A549 (cell line): ENCODE data around the gene SNTG2. TPM values are rescaled to one million over a fixed set of nuclear protein-coding genes. Genes with fewer than 3 reads are reported as not detected.

Source experiments
- ATAC-seq, 2 experiments: fragments of 200-7000 bp in 1 of 2; fragments of >200 bp in 1 of 2; cut with Nextera tagmentation in 1 of 2; cut with Tn5 transposase in 1 of 2; 3 replicates each; pipeline versions ENCODE4 v1.8.0 to v1.9.1; 2018 to 2020; ENCODE audit warnings: mild to moderate bottlenecking in 1 of 2, moderate library complexity in 1 of 2
- CTCF ChIA-PET: fragments of 300-600 bp; sonication (Branson Sonifier 250); formaldehyde crosslinking; extraction: SDS; loops from one replicate; lab custom pipeline; 2021; ENCODE audit warnings: antibody characterized with exemption, inconsistent platforms; lab: Yijun Ruan, JAX
- POLR2A ChIA-PET: fragments of 350-600 bp; formaldehyde crosslinking; extraction: SDS; loops from one replicate; lab custom pipeline; 2021; ENCODE audit warnings: antibody characterized with exemption, inconsistent platforms; lab: Yijun Ruan, JAX
- DNase-seq, 2 experiments: peaks; one replicate each; pipeline versions ENCODE4 v3.0.0 to v3.0.0-alpha.2; 2011 to 2016; ENCODE audit warnings: low read depth in 1 of 2, low spot score in 1 of 2
- FAIRE-seq: peaks from 2 replicates; lab custom pipeline; 2011; peaks lifted over from hg19 to GRCh38; lab: Jason Lieb, UNC
- H3K27ac ChIP-seq, 2 experiments: fragments of >200 bp; sonication (Bioruptor Twin); formaldehyde crosslinking; 3 replicates each; pipeline ENCODE4 v1.5.1; 2016 to 2017
- H3K4me1 ChIP-seq: fragments of >200 bp; sonication (Bioruptor Twin); formaldehyde crosslinking; 3 replicates; pipeline ENCODE4 v1.6.1; 2016
- H3K4me2 ChIP-seq: fragments of >200 bp; sonication (Bioruptor Twin); formaldehyde crosslinking; 3 replicates; pipeline ENCODE4 v1.6.1; 2016
- H3K4me3 ChIP-seq: fragments of >200 bp; sonication (Bioruptor Twin); formaldehyde crosslinking; 3 replicates; pipeline ENCODE4 v1.5.1; 2016
- H3K9me3 ChIP-seq: fragments of >200 bp; sonication (Bioruptor Twin); formaldehyde crosslinking; 3 replicates; pipeline ENCODE4 v1.6.1; 2016
- CEBPB ChIP-seq, 2 experiments: fragments of >200 bp in 1 of 2; sonication (Bioruptor Twin) in 1 of 2; formaldehyde crosslinking in 1 of 2; IDR thresholded peaks; 2 replicates each; pipeline ENCODE4 v1.6.1; 2012 to 2016
- CHD2 ChIP-seq: fragments of 150-350 bp; IDR thresholded peaks from 2 replicates; pipeline ENCODE4 v1.6.1; 2014; ENCODE audit warnings: low read length; ENCODE audit not compliant: partially characterized antibody
- CTCF ChIP-seq: fragments of >200 bp; sonication (Bioruptor Twin); formaldehyde crosslinking; IDR thresholded peaks from 3 replicates; pipeline ENCODE4 v1.5.1; 2016
- EHMT2 ChIP-seq: fragments of 200-600 bp; sonication (generic); IDR thresholded peaks from 2 replicates; pipeline ENCODE4 v1.6.1; 2016; ENCODE audit warnings: antibody characterized with exemption, low read depth, mild to moderate bottlenecking, moderate library complexity
- ESRRA ChIP-seq: fragments of 150-350 bp; IDR thresholded peaks from 2 replicates; pipeline ENCODE4 v1.6.1; 2014; ENCODE audit warnings: mild to moderate bottlenecking, low read length, borderline replicate concordance
- HOXA7 ChIP-seq: fragments of 250-450 bp; sonication (Bioruptor Pico); IDR thresholded peaks from 2 replicates; pipeline ENCODE4 v1.5.0; 2020; ENCODE audit warnings: mild to moderate bottlenecking, moderate library complexity
- HOXB5 ChIP-seq: fragments of 250-450 bp; sonication (Bioruptor Pico); IDR thresholded peaks from 2 replicates; pipeline ENCODE4 v1.5.0; 2020; ENCODE audit warnings: mild to moderate bottlenecking, moderate library complexity
- JUNB ChIP-seq: fragments of >200 bp; sonication (Bioruptor Twin); formaldehyde crosslinking; IDR thresholded peaks from 2 replicates; pipeline ENCODE4 v1.6.1; 2016
- MAFK ChIP-seq: fragments of 450-650 bp; IDR thresholded peaks from 2 replicates; pipeline ENCODE4 v1.6.1; 2014; ENCODE audit not compliant: partially characterized antibody
- POLR2A ChIP-seq: IDR thresholded peaks from 2 replicates; pipeline ENCODE4 v1.6.1; 2012; ENCODE audit warnings: mild to moderate bottlenecking, low read length
- RAD21 ChIP-seq, 2 experiments: fragments of >200 bp in 1 of 2; sonication (Bioruptor Twin) in 1 of 2; formaldehyde crosslinking in 1 of 2; IDR thresholded peaks in 1 of 2; conservative IDR thresholded peaks in 1 of 2; 2 replicates in 1 of 2; 3 replicates in 1 of 2; pipeline ENCODE4 v1.6.1; 2012 to 2018; ENCODE audit warnings: inconsistent platforms in 1 of 2
- RCOR1 ChIP-seq: fragments of 150-350 bp; IDR thresholded peaks from 2 replicates; pipeline ENCODE4 v1.6.1; 2014; ENCODE audit warnings: antibody characterized with exemption, low read length, low read depth
- RFX5 ChIP-seq: fragments of 450-650 bp; IDR thresholded peaks from 2 replicates; pipeline ENCODE4 v1.7.1; 2014; ENCODE audit warnings: antibody characterized with exemption, mild to moderate bottlenecking, moderate library complexity
- RNF2 ChIP-seq: fragments of 200-600 bp; sonication (generic); IDR thresholded peaks from 2 replicates; pipeline ENCODE4 v1.6.1; 2016; ENCODE audit warnings: low read depth, mild to moderate bottlenecking, antibody characterized with exemption, moderate library complexity, borderline replicate concordance
- SMC3 ChIP-seq: fragments of >200 bp; sonication (Bioruptor Twin); formaldehyde crosslinking; IDR thresholded peaks from 3 replicates; pipeline ENCODE4 v1.6.1; 2018; ENCODE audit warnings: inconsistent platforms
- TFCP2L1 ChIP-seq: fragments of 250-450 bp; sonication (Bioruptor Pico); IDR thresholded peaks from 2 replicates; pipeline ENCODE4 v1.5.0; 2021; ENCODE audit warnings: mild to moderate bottlenecking
- TP53 ChIP-seq: fragments of 250-450 bp; sonication (Bioruptor Pico); IDR thresholded peaks from 2 replicates; pipeline ENCODE4 v1.5.0; 2021; ENCODE audit warnings: mild to moderate bottlenecking, moderate library complexity
- ZC3H11A ChIP-seq: fragments of 450-650 bp; IDR thresholded peaks from 2 replicates; pipeline ENCODE4 v1.6.1; 2014; ENCODE audit warnings: antibody characterized with exemption, mild to moderate bottlenecking
- ZFP36 ChIP-seq: fragments of 450-650 bp; IDR thresholded peaks from 2 replicates; pipeline ENCODE4 v1.6.1; 2014; ENCODE audit warnings: borderline replicate concordance; ENCODE audit not compliant: partially characterized antibody
- WGBS: methylation state at CpG from one replicate; pipeline ENCODE4 v1.1.6; 2017; ENCODE audit errors: missing lambda C conversion rate; 5-methylcytosine and 5-hydroxymethylcytosine counted together
- polyA plus RNA-seq, 4 experiments: library from polyadenylated mRNA; depleted of rRNA in 3 of 4; stranded (reverse); fragments of >200 nt; fragmentation: RNase III in 1 of 4; extraction: RNeasy Plus Mini Kit Qiagen cat#74134 plus additional on column Dnase treatment in 1 of 4; gene quantifications; 2 replicates in 3 of 4; 3 replicates in 1 of 4; pipeline ENCODE4 v1.2.3, GENCODE V29; 2011 to 2017
- TF ChIP-seq, protein P1 (sequence below): fragments of 250-450 bp; sonication (Bioruptor Pico); IDR thresholded peaks from 2 replicates; pipeline ENCODE4 v1.5.0; 2020; ENCODE audit warnings: low read depth, mild to moderate bottlenecking, moderate library complexity
- TF ChIP-seq, protein P2 (sequence below): fragments of 250-450 bp; sonication (Bioruptor Pico); IDR thresholded peaks from 2 replicates; pipeline ENCODE4 v1.5.0; 2021; ENCODE audit warnings: mild to moderate bottlenecking, moderate library complexity, borderline replicate concordance
- TF ChIP-seq, protein P3 (sequence below): fragments of 200-600 bp; sonication (generic); IDR thresholded peaks from 2 replicates; pipeline ENCODE4 v1.6.1; 2016; ENCODE audit warnings: antibody characterized with exemption, mild to moderate bottlenecking, moderate library complexity

Gene SNTG2
- polyA plus RNA-seq, 2 of the 4 experiments (the other 2 are of a cell fraction): not detected

DNA sequence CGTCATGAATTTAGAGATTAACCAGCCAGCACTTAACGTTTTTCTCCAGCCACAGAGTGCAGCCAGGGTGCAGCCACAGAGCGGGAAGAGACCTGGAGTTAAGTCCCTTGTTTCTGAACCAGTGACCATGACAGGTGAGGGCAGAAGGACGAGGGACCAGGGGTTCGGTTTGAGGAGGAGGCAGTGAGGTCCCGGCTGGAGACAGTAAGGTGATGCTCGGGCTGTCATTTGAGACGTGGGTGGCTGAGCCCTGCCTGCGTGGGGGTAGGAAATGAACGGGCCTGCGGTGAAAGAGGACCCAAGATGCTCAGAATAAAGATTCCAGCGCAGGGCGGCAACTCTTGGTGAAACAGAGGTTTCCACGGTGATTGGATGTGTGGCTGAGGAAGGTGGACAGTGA, 205.9 kb downstream of the SNTG2 start:
- H3K4me1 ChIP-seq: no peaks in the 10 kb centered on the region
- no peak for ATAC-seq
- TF ChIP-seq CHD2 (no peak), CEBPB (IDR thresholded peaks at IDR 0.05) (no peak), TP53 (no peak), HOXA7 (no peak), ZC3H11A (no peak), SMC3 (no peak)
- TF ChIP-seq, protein P1, sequence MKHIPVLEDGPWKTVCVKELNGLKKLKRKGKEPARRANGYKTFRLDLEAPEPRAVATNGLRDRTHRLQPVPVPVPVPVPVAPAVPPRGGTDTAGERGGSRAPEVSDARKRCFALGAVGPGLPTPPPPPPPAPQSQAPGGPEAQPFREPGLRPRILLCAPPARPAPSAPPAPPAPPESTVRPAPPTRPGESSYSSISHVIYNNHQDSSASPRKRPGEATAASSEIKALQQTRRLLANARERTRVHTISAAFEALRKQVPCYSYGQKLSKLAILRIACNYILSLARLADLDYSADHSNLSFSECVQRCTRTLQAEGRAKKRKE (CRISPR knock-in tag): no peak
- ChIA-PET CTCF (no interaction called here), POLR2A (no interaction called here)
- DNase-seq: no peak
- no peak overlapping the region for H3K4me2 ChIP-seq
- no peak overlapping the region for H3K4me3 ChIP-seq
- no peak for FAIRE-seq
- H3K27ac ChIP-seq: no peak overlapping the region
- H3K9me3 ChIP-seq: peaks cover 2% of the 10 kb centered on the region; the same call in 1 of the 3 replicates
- 25% methylated on average over 14 of the region's 14 CpGs for WGBS

DNA sequence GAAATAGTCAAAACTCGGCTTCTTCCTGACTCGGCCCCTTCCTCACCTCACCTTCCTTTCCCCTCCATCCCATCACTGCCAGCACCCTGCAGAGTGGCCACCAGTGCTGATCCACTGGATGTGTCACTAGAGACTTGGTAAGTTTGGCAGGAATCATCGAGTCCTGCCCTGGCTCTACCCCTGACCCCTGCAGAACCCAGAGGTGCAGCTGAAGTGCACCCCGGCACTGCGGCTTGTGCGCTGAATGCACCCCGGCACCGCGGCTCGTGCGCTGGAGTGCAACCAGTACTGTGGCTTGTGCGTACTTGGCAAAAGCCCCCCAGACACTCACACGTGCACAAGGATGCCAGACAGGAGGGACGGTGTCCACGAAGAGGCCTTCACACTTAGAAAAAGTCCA, 206.5 kb downstream of the SNTG2 start:
- 8% methylated on average over 6 of the region's 15 CpGs for WGBS

DNA sequence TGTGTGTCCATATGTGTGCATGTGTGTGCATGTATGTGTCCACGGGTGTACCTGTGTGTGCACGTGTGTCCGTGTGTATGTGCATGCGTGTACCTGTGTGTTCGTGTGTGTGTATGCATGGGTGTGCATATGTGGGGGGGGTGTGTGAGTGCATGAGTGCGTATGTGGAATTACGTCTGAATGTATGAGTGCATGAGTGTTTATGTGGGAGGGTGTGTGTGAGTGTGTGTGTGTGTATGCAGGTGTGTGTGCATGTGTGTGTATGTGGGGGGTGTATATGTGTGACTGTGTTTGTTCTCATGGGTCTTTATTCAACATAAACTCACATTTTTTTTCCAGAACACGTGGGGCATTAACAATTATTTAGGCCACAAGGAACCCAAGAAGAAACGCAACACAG, 208.4 kb downstream of the SNTG2 start:
- H3K4me2 ChIP-seq: no peak overlapping the region
- ChIA-PET CTCF (no interaction called here), POLR2A (no interaction called here)
- FAIRE-seq (no peak), DNase-seq (no peak), ATAC-seq (no peak)
- H3K4me3 ChIP-seq: no peak overlapping the region
- TF ChIP-seq CHD2: no peak
- no peak for TF ChIP-seq POLR2A
- no peak overlapping the region for H3K27ac ChIP-seq
- WGBS: 34% methylated on average over 9 of the region's 9 CpGs
- peaks cover 18% of the 10 kb centered on the region; the same call in 1 of the 3 replicates for H3K9me3 ChIP-seq
- H3K4me1 ChIP-seq: no peaks in the 10 kb centered on the region

More for the DNA sequence above, 206.5 kb downstream of the SNTG2 start:
- POLR2A ChIA-PET: no interaction called here
- ATAC-seq: no peak
- no peak for DNase-seq
- Histone ChIP-seq H3K9me3 (peaks cover 3% of the 10 kb centered on the region; the same call in 1 of the 3 replicates), H3K4me2 (no peak overlapping the region), H3K4me3 (no peak overlapping the region), H3K4me1 (no peaks in the 10 kb centered on the region), H3K27ac (no peak overlapping the region)
- FAIRE-seq: no peak
- CTCF ChIA-PET: interaction anchor here (1.2 kb wide), 1 partner anchor 9 kb away, joined by 4 read pairs; no protein-coding TSS in a partner anchor
- no peak for TF ChIP-seq HOXA7

GRCh38 chr2:1162246-1162645, 211.6 kb downstream of the SNTG2 start:
- no peak for DNase-seq
- WGBS: 36% methylated on average over 8 of the region's 8 CpGs
- H3K4me2 ChIP-seq: no peak overlapping the region
- TF ChIP-seq, protein P2, sequence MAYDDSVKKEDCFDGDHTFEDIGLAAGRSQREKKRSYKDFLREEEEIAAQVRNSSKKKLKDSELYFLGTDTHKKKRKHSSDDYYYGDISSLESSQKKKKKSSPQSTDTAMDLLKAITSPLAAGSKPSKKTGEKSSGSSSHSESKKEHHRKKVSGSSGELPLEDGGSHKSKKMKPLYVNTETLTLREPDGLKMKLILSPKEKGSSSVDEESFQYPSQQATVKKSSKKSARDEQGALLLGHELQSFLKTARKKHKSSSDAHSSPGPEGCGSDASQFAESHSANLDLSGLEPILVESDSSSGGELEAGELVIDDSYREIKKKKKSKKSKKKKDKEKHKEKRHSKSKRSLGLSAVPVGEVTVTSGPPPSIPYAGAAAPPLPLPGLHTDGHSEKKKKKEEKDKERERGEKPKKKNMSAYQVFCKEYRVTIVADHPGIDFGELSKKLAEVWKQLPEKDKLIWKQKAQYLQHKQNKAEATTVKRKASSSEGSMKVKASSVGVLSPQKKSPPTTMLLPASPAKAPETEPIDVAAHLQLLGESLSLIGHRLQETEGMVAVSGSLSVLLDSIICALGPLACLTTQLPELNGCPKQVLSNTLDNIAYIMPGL (CRISPR knock-in tag): no peak
- TF ChIP-seq HOXB5 (CRISPR knock-in tag) (no peak), RCOR1 (no peak), TFCP2L1 (CRISPR knock-in tag) (no peak), EHMT2 (no peak), CTCF (no peak), ZC3H11A (no peak), JUNB (no peak), RFX5 (no peak), MAFK (no peak), RNF2 (no peak), ESRRA (no peak), ZFP36 (no peak), RAD21 (conservative IDR thresholded peaks at IDR 0.05 in 1 of 2, IDR thresholded peaks at IDR 0.05 in 1 of 2) (no peak)
- TF ChIP-seq, protein P3, sequence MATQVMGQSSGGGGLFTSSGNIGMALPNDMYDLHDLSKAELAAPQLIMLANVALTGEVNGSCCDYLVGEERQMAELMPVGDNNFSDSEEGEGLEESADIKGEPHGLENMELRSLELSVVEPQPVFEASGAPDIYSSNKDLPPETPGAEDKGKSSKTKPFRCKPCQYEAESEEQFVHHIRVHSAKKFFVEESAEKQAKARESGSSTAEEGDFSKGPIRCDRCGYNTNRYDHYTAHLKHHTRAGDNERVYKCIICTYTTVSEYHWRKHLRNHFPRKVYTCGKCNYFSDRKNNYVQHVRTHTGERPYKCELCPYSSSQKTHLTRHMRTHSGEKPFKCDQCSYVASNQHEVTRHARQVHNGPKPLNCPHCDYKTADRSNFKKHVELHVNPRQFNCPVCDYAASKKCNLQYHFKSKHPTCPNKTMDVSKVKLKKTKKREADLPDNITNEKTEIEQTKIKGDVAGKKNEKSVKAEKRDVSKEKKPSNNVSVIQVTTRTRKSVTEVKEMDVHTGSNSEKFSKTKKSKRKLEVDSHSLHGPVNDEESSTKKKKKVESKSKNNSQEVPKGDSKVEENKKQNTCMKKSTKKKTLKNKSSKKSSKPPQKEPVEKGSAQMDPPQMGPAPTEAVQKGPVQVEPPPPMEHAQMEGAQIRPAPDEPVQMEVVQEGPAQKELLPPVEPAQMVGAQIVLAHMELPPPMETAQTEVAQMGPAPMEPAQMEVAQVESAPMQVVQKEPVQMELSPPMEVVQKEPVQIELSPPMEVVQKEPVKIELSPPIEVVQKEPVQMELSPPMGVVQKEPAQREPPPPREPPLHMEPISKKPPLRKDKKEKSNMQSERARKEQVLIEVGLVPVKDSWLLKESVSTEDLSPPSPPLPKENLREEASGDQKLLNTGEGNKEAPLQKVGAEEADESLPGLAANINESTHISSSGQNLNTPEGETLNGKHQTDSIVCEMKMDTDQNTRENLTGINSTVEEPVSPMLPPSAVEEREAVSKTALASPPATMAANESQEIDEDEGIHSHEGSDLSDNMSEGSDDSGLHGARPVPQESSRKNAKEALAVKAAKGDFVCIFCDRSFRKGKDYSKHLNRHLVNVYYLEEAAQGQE: no peak
- H3K4me3 ChIP-seq: no peak overlapping the region
- ChIA-PET CTCF (no interaction called here), POLR2A (no interaction called here)
- peaks cover 25% of the 10 kb centered on the region; the same call in 1 of the 3 replicates for H3K9me3 ChIP-seq
- FAIRE-seq: no peak
- ATAC-seq: no peak
- H3K27ac ChIP-seq: no peak overlapping the region
- H3K4me1 ChIP-seq: no peaks in the 10 kb centered on the region
